Measurements from ENCODE around the gene SYP.
"Not testable (repeated sequence)": the region's sequence is repeated elsewhere in the genome, so short reads cannot be mapped to it uniquely, and the experiment has no call there.

SYP gene

GRCh38 chrX:49164589-49165360, 35.2 kb downstream of the SYP start:
- no peak for DNase-seq

DNA sequence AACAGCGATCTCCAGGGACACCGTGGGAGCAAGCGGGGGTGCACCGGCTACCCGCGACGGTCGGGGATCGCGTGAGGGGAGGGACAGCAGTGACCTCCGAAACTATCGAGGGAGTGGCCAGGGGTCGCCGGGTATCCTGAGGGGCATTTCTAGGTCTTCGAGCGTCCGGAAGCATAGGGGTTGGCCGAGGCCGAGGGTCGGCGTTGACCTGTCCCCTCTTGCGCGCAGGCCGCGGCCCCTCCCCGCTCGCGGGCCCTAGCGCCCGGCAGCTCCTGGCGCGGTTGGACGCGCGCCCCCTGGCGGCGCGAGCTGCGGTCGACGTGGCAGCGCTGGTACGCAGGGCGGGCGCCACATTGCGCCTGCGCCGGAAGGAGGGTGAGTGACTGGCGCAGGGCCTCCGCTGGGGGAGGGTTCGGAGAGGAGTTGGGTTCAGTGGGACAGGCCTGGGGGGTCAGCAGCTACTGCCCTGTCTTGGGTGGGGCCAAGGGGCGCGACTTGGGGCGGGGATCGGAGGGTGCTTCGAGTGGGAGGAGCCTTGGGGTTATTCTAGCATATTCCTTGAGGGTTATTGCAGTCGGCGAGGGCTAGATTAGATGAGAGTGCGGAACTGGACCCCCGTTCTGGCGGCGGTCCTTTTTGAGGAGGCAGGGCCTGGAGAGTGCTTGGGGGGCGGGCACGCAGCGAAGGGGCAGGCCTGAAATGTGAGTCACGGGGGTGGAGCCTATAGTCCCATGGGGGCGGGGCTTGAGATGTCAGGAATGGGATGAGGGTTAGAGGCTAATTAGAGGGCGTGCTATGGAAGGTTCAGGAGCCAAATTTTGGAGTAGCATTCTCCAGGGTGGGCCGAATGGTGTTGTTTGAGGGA, 36.2 kb downstream of the SYP start:
- DNase-seq, result peak; percentile 90

DNA sequence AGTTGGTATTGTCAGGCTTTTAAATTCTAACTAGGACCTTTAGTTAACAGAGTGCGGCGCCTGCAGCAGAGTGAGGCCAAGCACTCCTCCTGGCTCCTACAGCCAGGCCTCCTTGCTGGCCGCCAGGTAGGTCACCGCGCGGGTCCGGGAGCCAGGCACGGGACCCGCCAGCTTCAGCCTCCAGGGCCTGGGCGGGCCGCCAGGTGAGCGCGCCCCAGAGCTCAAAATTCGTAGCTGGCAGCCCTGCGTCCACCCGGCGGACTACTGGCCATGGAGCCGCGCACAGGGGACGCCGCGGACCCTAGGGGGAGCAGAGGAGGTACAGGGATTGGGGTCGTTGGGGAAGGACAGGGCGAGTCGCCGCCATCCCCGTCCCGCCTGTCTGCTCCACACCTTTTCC, 37.4 kb downstream of the SYP start, which contains the start of gene MAGIX:
TSS of gene MAGIX (plus strand) at position 139 of the 400 bp plus-strand sequence. CDS start at position 271, 132 bp downstream.
- no peak for DNase-seq

DNA sequence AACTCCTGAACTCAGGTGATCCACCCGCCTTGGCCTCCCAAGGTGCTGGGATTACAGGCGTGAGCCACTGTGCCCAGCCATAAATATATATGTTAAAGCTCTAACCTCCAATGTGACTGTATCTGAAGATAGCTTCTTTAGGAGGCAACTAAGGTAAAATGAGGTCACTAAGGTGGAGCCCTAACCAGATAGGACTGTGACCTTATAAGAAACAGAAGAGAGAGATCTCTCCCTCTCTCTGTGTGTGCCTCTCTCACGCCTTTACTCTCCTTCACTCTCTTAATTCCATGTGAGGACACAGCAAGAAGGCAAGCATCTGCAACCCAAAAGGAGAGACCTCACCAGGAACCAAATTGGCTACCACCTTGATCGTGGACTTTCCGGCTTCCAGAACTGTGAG, 38.4 kb downstream of the SYP start:
- no peak for DNase-seq

DNA sequence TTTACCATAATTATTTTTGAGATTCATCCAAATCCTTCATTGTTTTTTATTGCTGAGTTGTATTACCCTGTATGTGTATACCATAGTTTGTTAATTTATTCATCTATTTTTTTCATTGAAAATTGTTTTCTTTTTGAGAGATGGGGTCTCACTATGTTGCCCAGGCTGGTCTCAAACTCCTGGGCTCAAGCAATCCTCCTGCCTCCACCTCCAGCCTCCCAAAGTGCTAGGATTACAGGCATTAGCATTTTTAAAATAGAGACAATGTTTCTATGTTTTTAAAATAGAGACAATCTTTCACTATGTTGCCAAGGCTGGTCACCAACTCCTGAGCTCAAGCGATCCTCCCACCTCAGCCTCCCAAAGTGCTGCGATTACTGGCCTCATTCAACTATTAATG, 39.1 kb downstream of the SYP start:
- DNase-seq, result no peak

DNA sequence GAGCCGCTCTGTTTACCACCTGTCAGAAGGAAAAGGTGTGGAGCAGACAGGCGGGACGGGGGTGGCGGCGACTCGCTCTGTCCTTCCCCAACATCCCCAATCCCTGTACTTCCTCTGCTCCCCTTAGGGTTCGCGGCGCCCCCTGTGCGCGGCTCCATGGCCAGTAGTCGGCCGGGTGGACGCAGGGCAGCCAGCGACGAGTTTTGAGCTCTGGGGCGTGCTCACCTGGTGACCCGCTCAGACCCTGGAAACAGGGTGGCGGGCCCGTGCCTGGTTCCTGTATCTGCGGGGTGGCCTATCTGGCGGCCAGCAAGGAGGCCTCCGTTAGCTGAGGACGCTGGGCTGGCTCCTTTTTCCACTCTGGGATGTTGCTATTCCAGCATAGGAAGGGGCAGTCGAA, 42.8 kb downstream of the SYP start:
- no peak for DNase-seq

- peak; percentile 93 for DNase-seq
Measured at GRCh38 chrX:49155900-49156837, 43.8 kb downstream of the SYP start.

- peak; percentile 77 for DNase-seq
Measured at GRCh38 chrX:49155243-49155899, 44.6 kb downstream of the SYP start.

GRCh38 chrX:49153467-49153866, 46.5 kb downstream of the SYP start:
- DNase-seq, result no peak

GRCh38 chrX:49149291-49149690, 50.7 kb downstream of the SYP start:
- DNase-seq, result not testable (repeated sequence)

- DNase-seq, result not testable (repeated sequence)
Measured at GRCh38 chrX:49148390-49149100, 51.4 kb downstream of the SYP start.

DNA sequence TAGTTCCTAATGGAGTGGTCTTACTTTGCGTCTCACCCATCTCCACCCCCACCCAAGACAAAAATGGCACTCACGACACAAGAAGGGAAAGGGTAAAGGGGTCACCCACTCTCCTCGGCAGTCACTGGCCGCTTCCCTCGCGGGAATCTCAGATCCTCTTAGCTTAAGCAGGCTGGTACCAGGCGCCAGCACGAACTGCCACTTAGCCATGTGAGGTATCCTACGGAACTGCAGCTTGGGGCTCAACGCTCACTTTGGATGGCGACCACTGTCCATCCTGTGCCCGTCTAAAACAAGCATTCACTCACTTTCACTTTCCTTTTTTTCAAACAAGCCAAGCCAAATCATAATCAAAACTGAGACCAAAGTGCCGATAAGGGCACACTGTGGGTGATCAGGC, 52.1 kb downstream of the SYP start:
- DNase-seq, result no peak

- DNase-seq, result no peak
Measured at GRCh38 chrX:49147282-49147681, 52.7 kb downstream of the SYP start.

DNA sequence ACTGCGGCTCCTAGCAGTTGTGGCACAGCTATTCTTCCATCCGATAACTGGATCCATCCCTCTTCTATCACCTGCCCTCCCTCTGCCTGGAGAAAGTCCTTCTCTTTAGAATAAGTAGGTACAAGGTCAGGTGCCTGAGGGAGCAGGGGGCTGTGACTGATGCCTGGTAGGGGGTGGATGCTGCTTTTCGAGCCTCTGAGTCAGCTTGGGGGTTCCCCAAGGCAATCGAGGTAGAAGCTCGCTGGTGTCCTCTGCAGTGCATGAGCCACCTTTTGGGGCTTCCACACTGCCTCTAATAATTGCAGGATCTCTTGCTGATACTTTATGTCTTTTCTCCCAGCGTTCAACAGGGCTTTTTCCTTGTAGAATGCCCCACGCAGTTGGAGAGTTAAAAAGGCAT, 56.8 kb downstream of the SYP start:
- not testable (repeated sequence) for DNase-seq

GRCh38 chrX:49142264-49142663, 57.7 kb downstream of the SYP start:
- DNase-seq, result not testable (repeated sequence)

DNA sequence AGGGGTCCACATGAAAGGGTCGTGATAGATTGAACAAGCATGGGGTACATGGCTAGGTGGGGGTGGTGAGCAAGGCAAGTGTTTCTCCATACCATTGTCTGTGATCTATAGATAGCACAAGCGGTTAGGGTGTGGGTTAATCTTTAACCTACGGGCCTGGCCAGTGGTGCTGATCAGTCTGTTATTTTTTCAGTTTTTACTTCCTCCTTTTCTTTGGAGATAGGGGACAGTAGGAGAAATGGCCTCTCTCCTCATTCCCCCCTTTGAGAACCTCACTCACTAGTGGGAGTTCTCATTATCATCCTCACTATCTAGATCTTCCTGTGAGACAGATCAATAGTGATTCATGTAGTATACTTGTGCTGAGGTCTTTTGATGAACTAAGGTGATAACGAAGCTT, 60.3 kb downstream of the SYP start:
- DNase-seq, result no peak

All from eye (tissue), 1 donor.